ENCODE measurements around the gene BMP5. TPM values are rescaled to one million over a fixed set of nuclear protein-coding genes. Genes with fewer than 3 reads are reported as not detected.

The BMP5 gene
- total RNA-seq, 1 experiment from 2014 or later = 17.7 TPM

- in situ Hi-C loops (cut with HindIII; ENCODE audit: low pct_unique_long_range_greater_than_20kb, low sequenced_read_pairs) (no loop called here), intact Hi-C loops (cut with micrococcal nuclease; ENCODE audit: unreplicated experiment) (no loop called here)
- Histone ChIP-seq H3K4me3 (ENCODE audit: low read depth in 2 of 2, low read length in 2 of 2) (no peak overlapping the region), H3K4me1 (ENCODE audit: control insufficient read depth, insufficient read depth, low read length) (no peaks in the 10 kb centered on the region), H3K9me3 (ENCODE audit: control insufficient read depth, insufficient read depth, low read depth, low read length) (no peaks in the 10 kb centered on the region), H3K27ac (ENCODE audit: low read length) (no peak overlapping the region), H3K27me3 (ENCODE audit: control insufficient read depth, insufficient read depth, low read length) (no peaks in the 10 kb centered on the region), H3K36me3 (ENCODE audit: control insufficient read depth, insufficient read depth, low read length) (no peaks in the 10 kb centered on the region)
- ChIA-PET POLR2A (no interaction called here), CTCF (interaction anchor here (0.6 kb wide), 1 partner anchor 26 kb away, joined by 6 read pairs; no protein-coding TSS in a partner anchor)
- TF ChIP-seq TCF7L2 (IDR thresholded peaks at IDR 0.05; ENCODE audit: low read depth, low read length) (no peak), REST (IDR thresholded peaks at IDR 0.05; ENCODE audit: insufficient read depth in 1 of 2, low read depth in 2 of 2, low read length in 1 of 2) (no peak), POLR2AphosphoS5 (IDR thresholded peaks at IDR 0.05; ENCODE audit: low read depth, low read length) (no peak), SIN3A (IDR thresholded peaks at IDR 0.05; ENCODE audit: borderline replicate concordance, insufficient read depth, low read depth, low read length) (no peak), CTCF (IDR thresholded peaks at IDR 0.05) (no peak)
- no TSS peak for BruUV-seq (replicated peaks)
- ATAC-seq (no peak), DNase-seq (ENCODE audit: low read depth, low spot score) (no peak)
Observed at GRCh38 chr6:55895972-55896730, 20.8 kb upstream of the BMP5 start.

GRCh38 chr6:55892749-55893357 lies 17.5 kb upstream of the BMP5 start:
- in situ Hi-C loops (cut with HindIII; ENCODE audit: low pct_unique_long_range_greater_than_20kb, low sequenced_read_pairs) = no loop called here

More at GRCh38 chr6:55892749-55893357, 17.5 kb upstream of the BMP5 start:
- intact Hi-C loops (cut with micrococcal nuclease; ENCODE audit: unreplicated experiment) = no loop called here
- ChIA-PET POLR2A (no interaction called here), CTCF (no interaction called here)
- BruUV-seq (replicated peaks) = no TSS peak
- no peak for DNase-seq (ENCODE audit: low read depth, low spot score)
- TF ChIP-seq SIN3A (IDR thresholded peaks at IDR 0.05; ENCODE audit: borderline replicate concordance, insufficient read depth, low read depth, low read length) (no peak), TCF7L2 (IDR thresholded peaks at IDR 0.05; ENCODE audit: low read depth, low read length) (no peak), REST (IDR thresholded peaks at IDR 0.05; ENCODE audit: insufficient read depth in 1 of 2, low read depth in 2 of 2, low read length in 1 of 2) (no peak), CTCF (IDR thresholded peaks at IDR 0.05) (no peak), POLR2AphosphoS5 (IDR thresholded peaks at IDR 0.05; ENCODE audit: low read depth, low read length) (no peak)
- Histone ChIP-seq H3K27ac (ENCODE audit: low read length) (no peak overlapping the region; the same call in 1 of the 2 replicates), H3K27me3 (ENCODE audit: control insufficient read depth, insufficient read depth, low read length) (no peaks in the 10 kb centered on the region), H3K36me3 (ENCODE audit: control insufficient read depth, insufficient read depth, low read length) (no peaks in the 10 kb centered on the region), H3K9me3 (ENCODE audit: control insufficient read depth, insufficient read depth, low read depth, low read length) (no peaks in the 10 kb centered on the region), H3K4me1 (ENCODE audit: control insufficient read depth, insufficient read depth, low read length) (no peaks in the 10 kb centered on the region), H3K4me3 (ENCODE audit: low read depth in 2 of 2, low read length in 2 of 2) (no peak overlapping the region)
- no peak for ATAC-seq
